ENCODE measurements around the gene VRK2. TPM values are rescaled to one million over a fixed set of nuclear protein-coding genes. Genes with fewer than 3 reads are reported as not detected.
A peak's percentile ranks its signal among the peaks of the same experiment; 100 is the strongest.

Gene VRK2
- total RNA-seq, 2 experiments from 2014 or later: 17.7 to 18.3 TPM

- ChIA-PET POLR2A (no interaction called here), CTCF (no interaction called here)
- intact Hi-C loops (cut with micrococcal nuclease): no loop called here
- Mint-ChIP-seq H3K27ac (no peak overlapping the region), H3K4me1 (ENCODE audit: low read depth) (no peaks in the 10 kb centered on the region), H3K36me3 (ENCODE audit: low read depth) (peaks cover 10% of the 10 kb centered on the region), H3K9me3 (peaks cover 3% of the 10 kb centered on the region), H3K27me3 (no peaks in the 10 kb centered on the region), H3K4me3 (no peak overlapping the region)
- ATAC-seq (no peak), DNase-seq (no peak)
- TF ChIP-seq CTCF (IDR thresholded peaks at IDR 0.05): no peak
These were observed 13.1 kb upstream of the VRK2 start for GRCh38 chr2:58033530-58033929.

DNA sequence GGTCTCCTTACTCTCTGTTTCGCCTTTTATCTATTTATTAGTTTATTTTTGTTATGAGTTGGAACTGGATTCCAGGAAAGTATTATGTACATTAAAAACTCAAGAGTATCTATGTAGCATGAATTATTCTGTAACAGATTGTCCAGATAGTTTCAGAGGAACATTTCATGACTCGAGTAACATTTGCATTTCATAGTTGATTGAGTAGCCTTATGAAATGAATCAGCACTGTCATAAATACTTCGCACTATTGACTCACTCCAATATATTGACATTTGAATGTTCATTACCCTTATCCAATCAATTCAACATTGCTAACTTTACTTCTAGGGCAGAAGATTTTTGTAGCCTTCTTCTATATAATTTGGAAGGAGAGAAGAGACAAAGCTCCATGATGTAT, 11.3 kb upstream of the VRK2 start:
- intact Hi-C loops (cut with micrococcal nuclease): no loop called here
- no peaks in the 10 kb centered on the region for H3K27me3 Mint-ChIP-seq
- ATAC-seq (no peak), DNase-seq (no peak)
- ChIA-PET POLR2A (no interaction called here), CTCF (no interaction called here)
- H3K36me3 Mint-ChIP-seq (ENCODE audit: low read depth): peaks cover 10% of the 10 kb centered on the region
- no peak overlapping the region for H3K4me3 Mint-ChIP-seq
- no peak overlapping the region for H3K27ac Mint-ChIP-seq
- peaks cover 5% of the 10 kb centered on the region for H3K4me1 Mint-ChIP-seq (ENCODE audit: low read depth)
- peaks cover 3% of the 10 kb centered on the region for H3K9me3 Mint-ChIP-seq
- TF ChIP-seq CTCF (IDR thresholded peaks at IDR 0.05): no peak

DNA sequence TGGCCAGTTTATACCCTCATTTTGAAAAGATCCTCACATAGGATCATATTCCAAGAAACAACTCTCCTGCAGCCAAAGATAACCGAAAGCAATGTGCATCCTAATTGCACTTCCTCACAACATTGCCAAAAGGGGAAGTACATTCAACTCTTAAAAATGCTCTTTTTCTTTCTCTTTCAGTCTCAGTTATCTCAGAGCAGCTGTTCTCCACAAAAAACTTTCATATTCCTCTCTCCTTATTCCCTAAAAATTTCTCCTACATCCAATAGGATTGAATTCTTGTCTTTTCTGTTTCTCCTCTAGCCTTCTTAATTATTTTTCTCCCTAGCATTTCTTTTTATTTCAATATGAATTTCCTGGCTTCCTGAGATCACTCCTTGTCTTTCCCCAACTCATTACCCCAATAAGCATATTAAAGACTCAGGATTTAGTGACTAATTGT, 7.4 kb upstream of the VRK2 start:
- ATAC-seq: no peak
- DNase-seq: no peak
- Mint-ChIP-seq H3K4me1 (ENCODE audit: low read depth) (peaks cover 18% of the 10 kb centered on the region), H3K27ac (no peak overlapping the region), H3K4me3 (no peak overlapping the region), H3K9me3 (peaks cover 3% of the 10 kb centered on the region), H3K27me3 (no peaks in the 10 kb centered on the region), H3K36me3 (ENCODE audit: low read depth) (peaks cover 10% of the 10 kb centered on the region)
- intact Hi-C loops (cut with micrococcal nuclease): no loop called here
- POLR2A ChIA-PET: no interaction called here
- CTCF ChIA-PET: no interaction called here
- no peak for TF ChIP-seq CTCF (IDR thresholded peaks at IDR 0.05)

DNA sequence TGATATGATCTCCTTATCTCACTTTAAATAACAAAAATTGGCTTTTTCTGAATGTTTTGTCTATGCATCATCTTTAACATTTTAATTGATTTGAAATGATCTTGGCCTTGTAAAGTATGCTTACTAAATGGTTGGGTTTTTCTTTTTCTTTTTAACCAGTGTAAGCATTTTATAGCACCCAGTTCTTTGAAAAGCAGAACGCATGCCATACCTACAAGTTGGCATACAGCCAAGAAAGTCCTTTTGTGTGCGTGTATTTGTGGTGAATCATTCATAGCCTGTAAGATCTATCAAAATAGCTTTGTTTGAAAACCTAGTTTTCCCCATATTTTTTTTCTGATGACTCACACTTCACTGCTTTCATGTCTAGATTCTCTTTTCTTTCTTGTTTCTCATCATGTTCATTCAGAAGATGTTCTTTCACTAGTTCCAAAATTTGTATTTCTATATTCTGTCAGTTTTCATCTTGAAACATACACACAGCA, 4.1 kb upstream of the VRK2 start:
- Mint-ChIP-seq H3K4me1 (ENCODE audit: low read depth) (peaks cover 29% of the 10 kb centered on the region), H3K9me3 (peaks cover 3% of the 10 kb centered on the region), H3K36me3 (ENCODE audit: low read depth) (peaks cover 15% of the 10 kb centered on the region), H3K27ac (peak overlapping the region; percentile 16), H3K27me3 (no peaks in the 10 kb centered on the region), H3K4me3 (no peak overlapping the region)
- intact Hi-C loops (cut with micrococcal nuclease): loop anchor here (10.0 kb wide), 1 partner anchor 202 kb away; the partner anchor contains the start of gene FANCL
- peak; percentile 44 for DNase-seq
- no peak for ATAC-seq
- ChIA-PET CTCF (interaction anchor here (1.1 kb wide), 1 partner anchor 137 kb away, joined by 3 read pairs; no protein-coding TSS in a partner anchor), POLR2A (no interaction called here)
- TF ChIP-seq CTCF (IDR thresholded peaks at IDR 0.05): no peak

- Mint-ChIP-seq H3K4me3 (no peak overlapping the region), H3K27ac (no peak overlapping the region), H3K36me3 (ENCODE audit: low read depth) (peaks cover 20% of the 10 kb centered on the region), H3K27me3 (no peaks in the 10 kb centered on the region), H3K9me3 (no peaks in the 10 kb centered on the region), H3K4me1 (ENCODE audit: low read depth) (peaks cover 41% of the 10 kb centered on the region)
- intact Hi-C loops (cut with micrococcal nuclease): loop anchor here (10.0 kb wide), 1 partner anchor 201 kb away; the partner anchor contains the start of gene FANCL
- DNase-seq: no peak
- ChIA-PET CTCF (no interaction called here), POLR2A (no interaction called here)
- no peak for TF ChIP-seq CTCF (IDR thresholded peaks at IDR 0.05)
- ATAC-seq: no peak
These were observed 2.5 kb upstream of the VRK2 start for GRCh38 chr2:58044145-58044544.

Data from activated CD8-positive, alpha-beta T cell treated with anti-CD3 and anti-CD28 coated beads for 36 hours (primary cell).